HepG2 (cell line): ENCODE results near the gene TMTC2. TPM values are rescaled to one million over a fixed set of nuclear protein-coding genes. Genes with fewer than 3 reads are reported as not detected.

ENCODE experiments used
- ATAC-seq: fragments of 200-7000 bp; cut with Tn5 transposase; 3 replicates; pipeline ENCODE4 v1.9.1; 2020; ENCODE audit warnings: mild to moderate bottlenecking, moderate library complexity
- BruUV-seq: library from RNA; stranded (reverse); fragments of 400-500 nt; replicated peaks from 2 replicates; lab custom pipeline; 2021; lab: Mats Ljungman, UMichigan
- CTCF ChIA-PET: fragments of 300-600 bp; formaldehyde crosslinking; extraction: SDS; loops from one replicate; lab custom pipeline; 2021; ENCODE audit warnings: low total read pairs, inconsistent platforms, low intra/inter-chr PET ratio; lab: Yijun Ruan, JAX
- POLR2A ChIA-PET: fragments of 350-600 bp; sonication (Branson Sonifier 250); formaldehyde crosslinking; loops from one replicate; lab custom pipeline; 2020; ENCODE audit warnings: antibody characterized with exemption, inconsistent platforms; lab: Yijun Ruan, JAX
- DNase-seq: peaks from one replicate; pipeline ENCODE4 v3.0.0-alpha.2; 2015; ENCODE audit warnings: low spot score
- FAIRE-seq: peaks from 3 replicates; lab custom pipeline; 2011; peaks lifted over from hg19 to GRCh38; lab: Jason Lieb, UNC
- H2AFZ ChIP-seq: one replicate; pipeline ENCODE4 v1.6.1; 2011; ENCODE audit warnings: low read length, inconsistent platforms
- H3K27ac ChIP-seq: fragments of 300-600 bp; 3 replicates; pipeline ENCODE4 v1.8.0; 2011; ENCODE audit warnings: mixed run types, mild to moderate bottlenecking, mixed read lengths, low read length, inconsistent platforms; ENCODE audit not compliant: insufficient read depth; ENCODE audit errors: extremely low read length
- H3K27me3 ChIP-seq, 2 experiments: fragments of 200-600 bp in 1 of 2; 2 replicates in 1 of 2; 3 replicates in 1 of 2; pipeline versions ENCODE4 v1.6.0 to v1.8.0; 2011; ENCODE audit warnings: low read length in 2 of 2, mild to moderate bottlenecking in 2 of 2, moderate library complexity in 2 of 2, inconsistent platforms in 1 of 2; ENCODE audit not compliant: insufficient read depth in 2 of 2, control insufficient read depth in 1 of 2
- H3K36me3 ChIP-seq, 2 experiments: fragments of 200-600 bp in 1 of 2; replicated peaks in 1 of 2; 2 replicates in 1 of 2; 3 replicates in 1 of 2; pipeline versions ENCODE4 v1.5.1 to v1.8.0; 2011; ENCODE audit warnings: low read length in 2 of 2, inconsistent platforms in 1 of 2; ENCODE audit not compliant: insufficient read depth in 2 of 2, control insufficient read depth in 1 of 2
- H3K4me1 ChIP-seq: 2 replicates; pipeline ENCODE4 v1.5.1; 2012; ENCODE audit warnings: low read length, inconsistent platforms; ENCODE audit not compliant: insufficient read depth
- H3K4me2 ChIP-seq: 2 replicates; pipeline ENCODE4 v1.6.0; 2011; ENCODE audit warnings: low read depth, low read length, inconsistent platforms
- H3K4me3 ChIP-seq, 3 experiments: fragments of 200-600 bp in 1 of 3; sonication (generic), shearing (Covaris generic) in 1 of 3; replicated peaks in 1 of 3; 2 replicates each; pipeline ENCODE4 v1.5.1; 2011 to 2016; ENCODE audit warnings: low read length in 3 of 3, inconsistent platforms in 2 of 3, low read depth in 2 of 3, mild to moderate bottlenecking in 2 of 3, control low read depth in 1 of 3, mixed read lengths in 1 of 3; ENCODE audit not compliant: insufficient read depth in 1 of 3
- H3K79me2 ChIP-seq: one replicate; pipeline ENCODE4 v1.6.1; 2011; ENCODE audit warnings: low read length, inconsistent platforms; ENCODE audit not compliant: insufficient read depth
- H3K9ac ChIP-seq: 2 replicates; pipeline ENCODE4 v1.6.0; 2011; ENCODE audit warnings: mild to moderate bottlenecking, low read depth, low read length, inconsistent platforms; ENCODE audit not compliant: insufficient read depth
- H3K9me3 ChIP-seq: 2 replicates; pipeline ENCODE4 v1.5.1; 2012; ENCODE audit warnings: mild to moderate bottlenecking, low read length
- H4K20me1 ChIP-seq: 2 replicates; pipeline ENCODE4 v1.6.0; 2011; ENCODE audit warnings: inconsistent platforms, mild to moderate bottlenecking, low read length, moderate library complexity; ENCODE audit not compliant: insufficient read depth
- HNRNPLL ChIP-seq: fragments of 200-400 bp; formaldehyde crosslinking; IDR thresholded peaks from 2 replicates; pipeline ENCODE4 v1.6.1; 2017; ENCODE audit warnings: mild to moderate bottlenecking, low read depth, low read length; ENCODE audit not compliant: poor library complexity, severe bottlenecking
- KLF6 ChIP-seq: IDR thresholded peaks from 2 replicates; pipeline ENCODE4 v1.8.0; 2016; ENCODE audit warnings: missing biosample characterization, missing genetic modification reagents
- KMT2A ChIP-seq: sonication (generic); formaldehyde crosslinking; IDR thresholded peaks from 2 replicates; pipeline ENCODE4 v1.4.0; 2020; ENCODE audit warnings: missing genetic modification reagents
- PAF1 ChIP-seq: IDR thresholded peaks from 2 replicates; pipeline ENCODE4 v1.6.1; 2016; ENCODE audit warnings: missing genetic modification reagents, missing compliant biosample characterization
- PHF8 ChIP-seq: sonication (generic); formaldehyde crosslinking; IDR thresholded peaks from 2 replicates; pipeline ENCODE4 v1.5.0; 2020; ENCODE audit warnings: missing genetic modification reagents
- ZBTB38 ChIP-seq: sonication (generic); formaldehyde crosslinking; IDR thresholded peaks from 2 replicates; pipeline ENCODE4 v1.5.1; 2020; ENCODE audit warnings: mild to moderate bottlenecking, missing genetic modification reagents
- ZBTB8A ChIP-seq: sonication (generic); formaldehyde crosslinking; IDR thresholded peaks from 2 replicates; pipeline ENCODE4 v1.4.0; 2020; ENCODE audit warnings: mild to moderate bottlenecking, low read depth, missing genetic modification reagents, borderline replicate concordance
- ZNF121 ChIP-seq: sonication (generic); formaldehyde crosslinking; IDR thresholded peaks from 2 replicates; pipeline ENCODE4 v1.5.0; 2020; ENCODE audit warnings: mild to moderate bottlenecking, missing genetic modification reagents
- ZNF441 ChIP-seq: sonication (generic); formaldehyde crosslinking; IDR thresholded peaks from 2 replicates; pipeline ENCODE4 v1.7.0; 2021; ENCODE audit warnings: missing genetic modification reagents, borderline replicate concordance
- ZNF775 ChIP-seq: sonication (generic); formaldehyde crosslinking; IDR thresholded peaks from 2 replicates; pipeline ENCODE4 v1.4.0; 2020; ENCODE audit warnings: missing genetic modification reagents, mild to moderate bottlenecking, moderate library complexity, borderline replicate concordance
- ZSCAN25 ChIP-seq: sonication (generic); formaldehyde crosslinking; IDR thresholded peaks from 2 replicates; pipeline ENCODE4 v1.8.0; 2022; ENCODE audit warnings: mild to moderate bottlenecking, missing genetic modification reagents
- WGBS: methylation state at CpG from one replicate; pipeline ENCODE4 v1.1.6; 2017; ENCODE audit warnings: low lambda C conversion rate; 5-methylcytosine and 5-hydroxymethylcytosine counted together
- in situ Hi-C: cut with HindIII; loops from 2 replicates; pipeline ENCODE4 v1.10.0; 2017; ENCODE audit warnings: low pct_unique_long_range_greater_than_20kb; ENCODE audit not compliant: extremely low pct_ligation_motif_present
- intact Hi-C: fragments of 100-400 bp; cut with micrococcal nuclease; formaldehyde crosslinking; loops from one replicate; pipeline ENCODE4 v1.10.0; 2022; ENCODE audit not compliant: unreplicated experiment
- polyA plus RNA-seq, 8 experiments: library from polyadenylated mRNA; depleted of rRNA in 3 of 8; stranded (reverse) in 7 of 8; unstranded in 1 of 8; fragments of >200 nt; fragmentation: Illumina TruSeq in 4 of 8; extraction: Trizol in 4 of 8; gene quantifications; 2 replicates each; pipeline versions ENCODE4 v1.2.1 to v1.2.3, GENCODE V29; 2011 to 2016; ENCODE audit warnings: low read depth in 4 of 8, missing spikeins in 1 of 8, mixed read lengths in 1 of 8; ENCODE audit not compliant: insufficient read depth in 1 of 8
- total RNA-seq, 5 experiments: library from RNA; depleted of rRNA; stranded (reverse); fragments of >200 nt; fragmentation: Illumina TruSeq; extraction: Trizol; gene quantifications; 2 replicates each; pipeline ENCODE4 v1.2.3, GENCODE V29; 2016; ENCODE audit warnings: low read depth in 1 of 5
- TF ChIP-seq, protein P1 (sequence below): sonication (generic); formaldehyde crosslinking; IDR thresholded peaks from 2 replicates; pipeline ENCODE4 v1.9.0; 2021; ENCODE audit warnings: mild to moderate bottlenecking, missing genetic modification reagents
- TF ChIP-seq, protein P2 (sequence below): sonication (generic); formaldehyde crosslinking; conservative IDR thresholded peaks from 2 replicates; pipeline ENCODE4 v1.8.0; 2022; ENCODE audit warnings: mild to moderate bottlenecking, moderate library complexity, missing genetic modification reagents

Gene TMTC2
- total and polyA plus RNA-seq, 2 of the 13 experiments (the other 11 are each of a cell fraction or from before 2014, with no cell fraction given), result 0.55 to 0.63 TPM

DNA sequence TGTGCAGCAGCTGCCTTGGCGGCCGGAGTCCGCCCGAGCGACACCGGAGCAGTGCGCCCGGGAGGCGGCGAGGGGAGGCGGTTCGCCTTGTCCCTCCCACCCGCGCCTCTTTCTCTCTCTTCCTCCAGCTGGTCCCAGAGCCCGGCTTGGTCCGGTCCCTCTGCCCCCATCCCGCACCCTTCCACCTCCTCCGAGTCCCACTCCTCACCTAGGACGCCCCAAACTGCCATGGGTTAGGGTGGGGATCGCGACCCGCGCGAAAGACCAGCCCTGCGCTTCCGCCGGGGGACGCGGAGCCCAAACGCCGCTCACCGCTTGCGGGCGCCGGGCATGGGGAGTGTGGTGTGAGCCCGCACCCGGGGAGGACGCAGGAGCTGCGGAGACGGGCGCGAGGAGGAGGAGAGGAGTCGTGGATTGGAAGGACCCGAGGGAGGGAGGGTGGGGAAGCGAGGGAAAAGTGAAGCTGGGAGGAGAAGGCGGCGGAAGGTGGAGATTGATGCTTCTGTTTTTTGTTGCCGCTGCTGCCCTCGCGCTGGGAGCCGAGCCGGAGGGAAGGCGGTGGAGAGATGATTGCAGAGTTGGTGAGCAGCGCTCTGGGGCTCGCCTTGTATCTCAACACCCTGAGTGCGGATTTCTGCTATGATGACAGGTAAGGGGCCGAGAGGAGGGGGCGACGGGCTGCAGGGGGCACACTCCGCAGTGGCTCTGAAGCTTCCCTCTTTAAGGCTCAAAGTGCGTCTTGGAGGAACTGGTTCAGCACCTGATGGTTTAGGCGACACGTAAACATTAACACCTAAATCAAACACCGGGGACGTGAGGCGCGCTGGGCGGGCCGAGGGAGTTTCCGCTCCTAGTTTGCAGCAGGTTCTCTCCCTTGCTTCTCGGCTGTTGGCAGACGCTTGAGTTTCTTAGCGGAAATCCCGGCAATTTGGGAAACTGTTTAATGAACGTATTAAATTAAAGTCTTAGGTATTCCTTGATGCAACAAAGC is 610 bp downstream of the TMTC2 start:
- peak; percentile 62 for ATAC-seq
- H3K36me3 ChIP-seq, result no peaks in the 10 kb centered on the region
- intact Hi-C loops, result no loop called here
- BruUV-seq, result no TSS peak
- peak overlapping the region; percentile 52; the same call in 1 of the 2 replicates for H3K9ac ChIP-seq
- CTCF ChIA-PET, result interaction anchor here (1.8 kb wide), 1 partner anchor 1816 kb away, joined by 8 read pairs; no protein-coding TSS in a partner anchor
- H3K27me3 ChIP-seq, result peaks cover 0 to 3% of the 10 kb centered on the region in 2 experiments; a peak in 2 of 5 replicates
- under 1% methylated on average over 48 of the region's 75 CpGs for WGBS
- H3K4me1 ChIP-seq, result peaks cover 19% of the 10 kb centered on the region
- no peak for DNase-seq
- no peak for FAIRE-seq
- no peaks in the 10 kb centered on the region for H3K79me2 ChIP-seq
- in situ Hi-C loops, result loop anchor here (5.0 to 25.0 kb wide), 2 partner anchors 1125 to 1820 kb away; no protein-coding TSS in a partner anchor
- H3K4me2 ChIP-seq, result peak overlapping the region; percentile 99
- no peak overlapping the region for H3K27ac ChIP-seq
- H3K9me3 ChIP-seq, result no peaks in the 10 kb centered on the region
- POLR2A ChIA-PET, result interaction anchor here (2.4 kb wide), 1 partner anchor 52 kb away, joined by 8 read pairs; no protein-coding TSS in a partner anchor
- H4K20me1 ChIP-seq, result no peaks in the 10 kb centered on the region
- peak overlapping the region; percentile 46 for H2AFZ ChIP-seq
- H3K4me3 ChIP-seq, result peak overlapping the region; percentile 76 to 91 (median 82)
- no peak for TF ChIP-seq ZBTB38 (CRISPR knock-in tag)
- peak; percentile 22; the same call in 1 of the 2 replicates for TF ChIP-seq KMT2A (CRISPR knock-in tag)
- no peak for TF ChIP-seq ZBTB8A (CRISPR knock-in tag)
- peak; percentile 69 for TF ChIP-seq HNRNPLL
- TF ChIP-seq PAF1 (CRISPR knock-in tag), result no peak
- peak; percentile 8; the same call in 1 of the 2 replicates for TF ChIP-seq ZSCAN25
- TF ChIP-seq, protein P1, sequence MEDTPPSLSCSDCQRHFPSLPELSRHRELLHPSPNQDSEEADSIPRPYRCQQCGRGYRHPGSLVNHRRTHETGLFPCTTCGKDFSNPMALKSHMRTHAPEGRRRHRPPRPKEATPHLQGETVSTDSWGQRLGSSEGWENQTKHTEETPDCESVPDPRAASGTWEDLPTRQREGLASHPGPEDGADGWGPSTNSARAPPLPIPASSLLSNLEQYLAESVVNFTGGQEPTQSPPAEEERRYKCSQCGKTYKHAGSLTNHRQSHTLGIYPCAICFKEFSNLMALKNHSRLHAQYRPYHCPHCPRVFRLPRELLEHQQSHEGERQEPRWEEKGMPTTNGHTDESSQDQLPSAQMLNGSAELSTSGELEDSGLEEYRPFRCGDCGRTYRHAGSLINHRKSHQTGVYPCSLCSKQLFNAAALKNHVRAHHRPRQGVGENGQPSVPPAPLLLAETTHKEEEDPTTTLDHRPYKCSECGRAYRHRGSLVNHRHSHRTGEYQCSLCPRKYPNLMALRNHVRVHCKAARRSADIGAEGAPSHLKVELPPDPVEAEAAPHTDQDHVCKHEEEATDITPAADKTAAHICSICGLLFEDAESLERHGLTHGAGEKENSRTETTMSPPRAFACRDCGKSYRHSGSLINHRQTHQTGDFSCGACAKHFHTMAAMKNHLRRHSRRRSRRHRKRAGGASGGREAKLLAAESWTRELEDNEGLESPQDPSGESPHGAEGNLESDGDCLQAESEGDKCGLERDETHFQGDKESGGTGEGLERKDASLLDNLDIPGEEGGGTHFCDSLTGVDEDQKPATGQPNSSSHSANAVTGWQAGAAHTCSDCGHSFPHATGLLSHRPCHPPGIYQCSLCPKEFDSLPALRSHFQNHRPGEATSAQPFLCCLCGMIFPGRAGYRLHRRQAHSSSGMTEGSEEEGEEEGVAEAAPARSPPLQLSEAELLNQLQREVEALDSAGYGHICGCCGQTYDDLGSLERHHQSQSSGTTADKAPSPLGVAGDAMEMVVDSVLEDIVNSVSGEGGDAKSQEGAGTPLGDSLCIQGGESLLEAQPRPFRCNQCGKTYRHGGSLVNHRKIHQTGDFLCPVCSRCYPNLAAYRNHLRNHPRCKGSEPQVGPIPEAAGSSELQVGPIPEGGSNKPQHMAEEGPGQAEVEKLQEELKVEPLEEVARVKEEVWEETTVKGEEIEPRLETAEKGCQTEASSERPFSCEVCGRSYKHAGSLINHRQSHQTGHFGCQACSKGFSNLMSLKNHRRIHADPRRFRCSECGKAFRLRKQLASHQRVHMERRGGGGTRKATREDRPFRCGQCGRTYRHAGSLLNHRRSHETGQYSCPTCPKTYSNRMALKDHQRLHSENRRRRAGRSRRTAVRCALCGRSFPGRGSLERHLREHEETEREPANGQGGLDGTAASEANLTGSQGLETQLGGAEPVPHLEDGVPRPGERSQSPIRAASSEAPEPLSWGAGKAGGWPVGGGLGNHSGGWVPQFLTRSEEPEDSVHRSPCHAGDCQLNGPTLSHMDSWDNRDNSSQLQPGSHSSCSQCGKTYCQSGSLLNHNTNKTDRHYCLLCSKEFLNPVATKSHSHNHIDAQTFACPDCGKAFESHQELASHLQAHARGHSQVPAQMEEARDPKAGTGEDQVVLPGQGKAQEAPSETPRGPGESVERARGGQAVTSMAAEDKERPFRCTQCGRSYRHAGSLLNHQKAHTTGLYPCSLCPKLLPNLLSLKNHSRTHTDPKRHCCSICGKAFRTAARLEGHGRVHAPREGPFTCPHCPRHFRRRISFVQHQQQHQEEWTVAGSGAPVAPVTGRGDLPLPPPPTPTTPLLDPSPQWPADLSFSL (CRISPR knock-in tag), result no peak
- TF ChIP-seq PHF8 (CRISPR knock-in tag), result peak; percentile 43; the same call in 1 of the 2 replicates
- TF ChIP-seq KLF6 (CRISPR knock-in tag), result no peak
- TF ChIP-seq, protein P2, sequence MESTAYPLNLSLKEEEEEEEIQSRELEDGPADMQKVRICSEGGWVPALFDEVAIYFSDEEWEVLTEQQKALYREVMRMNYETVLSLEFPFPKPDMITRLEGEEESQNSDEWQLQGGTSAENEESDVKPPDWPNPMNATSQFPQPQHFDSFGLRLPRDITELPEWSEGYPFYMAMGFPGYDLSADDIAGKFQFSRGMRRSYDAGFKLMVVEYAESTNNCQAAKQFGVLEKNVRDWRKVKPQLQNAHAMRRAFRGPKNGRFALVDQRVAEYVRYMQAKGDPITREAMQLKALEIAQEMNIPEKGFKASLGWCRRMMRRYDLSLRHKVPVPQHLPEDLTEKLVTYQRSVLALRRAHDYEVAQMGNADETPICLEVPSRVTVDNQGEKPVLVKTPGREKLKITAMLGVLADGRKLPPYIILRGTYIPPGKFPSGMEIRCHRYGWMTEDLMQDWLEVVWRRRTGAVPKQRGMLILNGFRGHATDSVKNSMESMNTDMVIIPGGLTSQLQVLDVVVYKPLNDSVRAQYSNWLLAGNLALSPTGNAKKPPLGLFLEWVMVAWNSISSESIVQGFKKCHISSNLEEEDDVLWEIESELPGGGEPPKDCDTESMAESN (CRISPR knock-in tag), result no peak
- no peak for TF ChIP-seq ZNF775 (CRISPR knock-in tag)
- peak; percentile 53; the same call in 1 of the 2 replicates for TF ChIP-seq ZNF441 (CRISPR knock-in tag)
- no peak for TF ChIP-seq ZNF121 (CRISPR knock-in tag)
